Measurements from ENCODE around the gene HPSE2. TPM values are rescaled to one million over a fixed set of nuclear protein-coding genes. Genes with fewer than 3 reads are reported as not detected.

Gene HPSE2
- polyA plus RNA-seq, 2 of the 4 experiments (the other 2 are of a cell fraction) = not detected

- no peak for FAIRE-seq
Measured at GRCh38 chr10:98608411-98608810, 627.2 kb downstream of the HPSE2 start.

GRCh38 chr10:98602224-98602623, 633.4 kb downstream of the HPSE2 start:
- Histone ChIP-seq H3K4me2 (no peak overlapping the region), H3K27ac (no peak overlapping the region), H3K4me1 (no peaks in the 10 kb centered on the region), H3K4me3 (no peak overlapping the region), H3K9me3 (no peaks in the 10 kb centered on the region)
- FAIRE-seq (no peak), DNase-seq (ENCODE audit: low read depth in 1 of 2, low spot score in 1 of 2) (no peak), ATAC-seq (no peak)
- ChIA-PET POLR2A (no interaction called here), CTCF (interaction anchor here (1.2 to 1.5 kb wide), 2 partner anchors 10 to 13 kb away, joined by 3 to 4 read pairs; no protein-coding TSS in a partner anchor)
- no peak for TF ChIP-seq RAD21 (conservative IDR thresholded peaks at IDR 0.05 in 1 of 2, IDR thresholded peaks at IDR 0.05 in 1 of 2)
- TF ChIP-seq HEYL (CRISPR knock-in tag; IDR thresholded peaks at IDR 0.05) = no peak
- no peak for TF ChIP-seq NR3C1 (IDR thresholded peaks at IDR 0.05)
- no peak for TF ChIP-seq JUN (IDR thresholded peaks at IDR 0.05)

More at GRCh38 chr10:98608411-98608810, 627.2 kb downstream of the HPSE2 start:
- Histone ChIP-seq H3K4me3 (no peak overlapping the region), H3K4me1 (no peaks in the 10 kb centered on the region), H3K4me2 (no peak overlapping the region), H3K27ac (no peak overlapping the region), H3K9me3 (no peaks in the 10 kb centered on the region)
- CTCF ChIA-PET = interaction anchor here (0.5 to 0.9 kb wide), 2 partner anchors 23 to 560 kb away, joined by 3 to 4 read pairs; no protein-coding TSS in a partner anchor
- POLR2A ChIA-PET = no interaction called here
- TF ChIP-seq KDM1A (IDR thresholded peaks at IDR 0.05; ENCODE audit: low read depth) = no peak
- TF ChIP-seq SREBF2 (IDR thresholded peaks at IDR 0.05) = no peak
- no peak for TF ChIP-seq TP53 (CRISPR knock-in tag; IDR thresholded peaks at IDR 0.05)
- no peak for TF ChIP-seq NPAS2 (CRISPR knock-in tag; IDR thresholded peaks at IDR 0.05; ENCODE audit: borderline replicate concordance)
- TF ChIP-seq ATOH8 (CRISPR knock-in tag; IDR thresholded peaks at IDR 0.05; ENCODE audit: low read depth) = no peak
- TF ChIP-seq MAZ (IDR thresholded peaks at IDR 0.05; ENCODE audit: borderline replicate concordance, low read depth, low read length) = no peak
- TF ChIP-seq ESRRA (IDR thresholded peaks at IDR 0.05; ENCODE audit: borderline replicate concordance, low read length) = no peak
- TF ChIP-seq BHLHE40 (IDR thresholded peaks at IDR 0.05; ENCODE audit: low read depth, low read length) = no peak
- TF ChIP-seq RARB (CRISPR knock-in tag; IDR thresholded peaks at IDR 0.05) = no peak
- no peak for TF ChIP-seq CBX2 (IDR thresholded peaks at IDR 0.05; ENCODE audit: borderline replicate concordance, low read depth)
- no peak for DNase-seq (ENCODE audit: low read depth in 1 of 2, low spot score in 1 of 2)
- WGBS (ENCODE audit: missing lambda C conversion rate) = 10% methylated on average over 5 of the region's 5 CpGs
- no peak for ATAC-seq

GRCh38 chr10:98599032-98599610, 636.5 kb downstream of the HPSE2 start:
- Histone ChIP-seq H3K27ac (no peak overlapping the region), H3K4me1 (no peaks in the 10 kb centered on the region), H3K4me2 (no peak overlapping the region), H3K9me3 (no peaks in the 10 kb centered on the region), H3K4me3 (no peak overlapping the region)
- DNase-seq (ENCODE audit: low read depth in 1 of 2, low spot score in 1 of 2) (no peak), FAIRE-seq (no peak), ATAC-seq (no peak)
- CTCF ChIA-PET = no interaction called here
- POLR2A ChIA-PET = no interaction called here
- TF ChIP-seq HMGXB4 (CRISPR knock-in tag; IDR thresholded peaks at IDR 0.05; ENCODE audit: borderline replicate concordance) (no peak), USF2 (IDR thresholded peaks at IDR 0.05) (no peak), HES2 (IDR thresholded peaks at IDR 0.05) (no peak), CBX2 (IDR thresholded peaks at IDR 0.05; ENCODE audit: borderline replicate concordance, low read depth) (no peak), HOXB13 (CRISPR knock-in tag; IDR thresholded peaks at IDR 0.05; ENCODE audit: low read depth) (no peak)
- 18% methylated on average over 4 of the region's 6 CpGs for WGBS (ENCODE audit: missing lambda C conversion rate)

All from A549 (cell line).